Keratinocyte (primary cell): ENCODE data around the gene NDUFS4.

Experiments used
- CTCF ChIP-seq, 3 experiments: IDR thresholded peaks in 1 of 3; conservative IDR thresholded peaks in 1 of 3; optimal IDR thresholded peaks in 1 of 3; 2 replicates in 2 of 3; 3 replicates in 1 of 3; pipeline versions ENCODE3 to v1.5.1; 2011; ENCODE audit warnings: low read length in 3 of 3, mild to moderate bottlenecking in 3 of 3, moderate library complexity in 2 of 3, control low read depth in 1 of 3, inconsistent platforms in 1 of 3; ENCODE audit not compliant: insufficient read depth in 2 of 3; ENCODE audit errors: extremely low read depth in 1 of 3
- EZH2 ChIP-seq: IDR thresholded peaks from one replicate; pipeline ENCODE4 v1.6.1; 2012; ENCODE audit warnings: inconsistent platforms, mild to moderate bottlenecking, low read length, moderate library complexity

GRCh38 chr5:53642061-53642460 lies 81.6 kb downstream of the NDUFS4 start:
- TF ChIP-seq CTCF (optimal IDR thresholded peaks at IDR 0.05 in 1 of 3, IDR thresholded peaks at IDR 0.05 in 1 of 3, conservative IDR thresholded peaks at IDR 0.05 in 1 of 3; ENCODE audit: extremely low read depth in 1 of 3, insufficient read depth in 2 of 3, low read length in 3 of 3) (no peak), EZH2 (no peak)
